Prostate gland (tissue), 2 donors: ENCODE data around the gene EGFLAM.

Experiments used
- POLR2A ChIP-seq: fragments of 450-650 bp; IDR thresholded peaks from one replicate; pipeline ENCODE4 v1.6.1; 2016; ENCODE audit warnings: antibody characterized with exemption, mild to moderate bottlenecking
- POLR2AphosphoS5 ChIP-seq: sonication (generic); formaldehyde crosslinking; IDR thresholded peaks from one replicate; pipeline ENCODE4 v1.6.1; 2017; ENCODE audit warnings: antibody characterized with exemption
- TF ChIP-seq, protein P1 (sequence below), 4 experiments: fragments of 200-600 bp in 2 of 4; fragments of 450-650 bp in 2 of 4; sonication (generic) in 2 of 4; IDR thresholded peaks; 1 replicate in 3 of 4; 2 replicates in 1 of 4; pipeline ENCODE4 v1.5.1; 2016 to 2019; ENCODE audit warnings: antibody characterized with exemption in 4 of 4, mild to moderate bottlenecking in 2 of 4, moderate library complexity in 2 of 4

GRCh38 chr5:38329132-38329715 lies 70.9 kb downstream of the EGFLAM start:
- TF ChIP-seq POLR2A (no peak), POLR2AphosphoS5 (no peak)
- TF ChIP-seq, protein P1, sequence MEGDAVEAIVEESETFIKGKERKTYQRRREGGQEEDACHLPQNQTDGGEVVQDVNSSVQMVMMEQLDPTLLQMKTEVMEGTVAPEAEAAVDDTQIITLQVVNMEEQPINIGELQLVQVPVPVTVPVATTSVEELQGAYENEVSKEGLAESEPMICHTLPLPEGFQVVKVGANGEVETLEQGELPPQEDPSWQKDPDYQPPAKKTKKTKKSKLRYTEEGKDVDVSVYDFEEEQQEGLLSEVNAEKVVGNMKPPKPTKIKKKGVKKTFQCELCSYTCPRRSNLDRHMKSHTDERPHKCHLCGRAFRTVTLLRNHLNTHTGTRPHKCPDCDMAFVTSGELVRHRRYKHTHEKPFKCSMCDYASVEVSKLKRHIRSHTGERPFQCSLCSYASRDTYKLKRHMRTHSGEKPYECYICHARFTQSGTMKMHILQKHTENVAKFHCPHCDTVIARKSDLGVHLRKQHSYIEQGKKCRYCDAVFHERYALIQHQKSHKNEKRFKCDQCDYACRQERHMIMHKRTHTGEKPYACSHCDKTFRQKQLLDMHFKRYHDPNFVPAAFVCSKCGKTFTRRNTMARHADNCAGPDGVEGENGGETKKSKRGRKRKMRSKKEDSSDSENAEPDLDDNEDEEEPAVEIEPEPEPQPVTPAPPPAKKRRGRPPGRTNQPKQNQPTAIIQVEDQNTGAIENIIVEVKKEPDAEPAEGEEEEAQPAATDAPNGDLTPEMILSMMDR (IDR thresholded peaks at IDR 0.05), result no peak
